Fibroblast of lung (primary cell): ENCODE data around the gene ERBB4. TPM values are rescaled to one million over a fixed set of nuclear protein-coding genes. Genes with fewer than 3 reads are reported as not detected.

Experiments
- DNase-seq, 2 donors: peaks; one replicate each; pipeline versions ENCODE4 v3.0.0 to v3.0.0-alpha.2; 2010; ENCODE audit warnings: low read depth in 2 of 2
- H2AFZ ChIP-seq: 2 replicates; pipeline ENCODE4 v1.5.1; 2012; ENCODE audit warnings: low read length, control low read depth, inconsistent platforms
- H3K27ac ChIP-seq: 2 replicates; pipeline ENCODE4 v1.5.1; 2011; ENCODE audit warnings: low read length, control low read depth; ENCODE audit not compliant: insufficient read depth
- H3K27me3 ChIP-seq: 2 replicates; pipeline ENCODE4 v1.5.1; 2011; ENCODE audit warnings: mild to moderate bottlenecking, low read length; ENCODE audit not compliant: control insufficient read depth, insufficient read depth
- H3K36me3 ChIP-seq: 2 replicates; pipeline ENCODE4 v1.5.1; 2011; ENCODE audit warnings: low read length; ENCODE audit not compliant: control insufficient read depth, insufficient read depth
- H3K4me1 ChIP-seq: 2 replicates; pipeline ENCODE4 v1.5.1; 2011; ENCODE audit warnings: low read length; ENCODE audit not compliant: control insufficient read depth, insufficient read depth; ENCODE audit errors: extremely low read depth
- H3K4me2 ChIP-seq: 2 replicates; pipeline ENCODE4 v1.5.1; 2011; ENCODE audit warnings: low read length, control low read depth; ENCODE audit not compliant: insufficient read depth; ENCODE audit errors: extremely low read depth
- H3K4me3 ChIP-seq, 4 experiments: fragments of 200-600 bp in 1 of 4; sonication (generic) in 1 of 4; replicated peaks in 1 of 4; 2 replicates each; pipeline ENCODE4 v1.5.1; 2011 to 2016; ENCODE audit warnings: low read length in 4 of 4, low read depth in 3 of 4, mild to moderate bottlenecking in 3 of 4, control low read depth in 2 of 4, inconsistent platforms in 1 of 4, mixed read lengths in 1 of 4; ENCODE audit not compliant: insufficient read depth in 1 of 4; ENCODE audit errors: control extremely low read depth in 1 of 4
- H3K79me2 ChIP-seq: 2 replicates; pipeline ENCODE4 v1.5.1; 2012; ENCODE audit warnings: mild to moderate bottlenecking, low read length, inconsistent platforms; ENCODE audit not compliant: control insufficient read depth, insufficient read depth
- H3K9ac ChIP-seq: 2 replicates; pipeline ENCODE4 v1.5.1; 2011; ENCODE audit warnings: mild to moderate bottlenecking, low read length, control low read depth; ENCODE audit not compliant: insufficient read depth
- H3K9me3 ChIP-seq: 2 replicates; pipeline ENCODE4 v1.5.1; 2012; ENCODE audit warnings: low read depth, low read length; ENCODE audit not compliant: control insufficient read depth, insufficient read depth
- H4K20me1 ChIP-seq: 2 replicates; pipeline ENCODE4 v1.5.1; 2011; ENCODE audit warnings: low read length; ENCODE audit not compliant: control insufficient read depth, insufficient read depth; ENCODE audit errors: extremely low read depth
- CTCF ChIP-seq, 2 donors: IDR thresholded peaks in 1 of 2; conservative IDR thresholded peaks in 1 of 2; 1 replicate in 1 of 2; 2 replicates in 1 of 2; pipeline ENCODE4 v1.5.1; 2011 to 2012; ENCODE audit warnings: low read length in 2 of 2, control low read depth in 1 of 2, inconsistent platforms in 1 of 2, low read depth in 1 of 2, mild to moderate bottlenecking in 1 of 2
- EZH2 ChIP-seq: IDR thresholded peaks from 2 replicates; pipeline ENCODE4 v1.5.1; 2012; ENCODE audit warnings: low read length, control low read depth, mild to moderate bottlenecking; ENCODE audit errors: missing control alignments
- polyA plus RNA-seq, 2 donors: library from polyadenylated mRNA; depleted of rRNA in 1 of 2; stranded (reverse) in 1 of 2; unstranded in 1 of 2; fragments of >200 nt; gene quantifications; 2 replicates each; pipeline ENCODE4 v1.2.1, GENCODE V29; 2011 to 2012; ENCODE audit warnings: missing spikeins in 1 of 2
- total RNA-seq: library from RNA; depleted of rRNA; stranded (reverse); fragments of >200 nt; gene quantifications from 2 replicates; pipeline ENCODE4 v1.2.1, GENCODE V29; 2014

Gene ERBB4
- total and polyA plus RNA-seq, 2 donors (not counting 1 experiment from before 2014, with no cell fraction given) = 0.08 to 0.17 TPM

GRCh38 chr2:212327171-212327809 lies 211.3 kb downstream of the ERBB4 start:
- Histone ChIP-seq H3K4me2 (no peak overlapping the region), H3K9ac (no peak overlapping the region), H3K9me3 (no peaks in the 10 kb centered on the region), H4K20me1 (no peaks in the 10 kb centered on the region), H3K79me2 (no peaks in the 10 kb centered on the region), H2AFZ (no peak overlapping the region), H3K27ac (no peak overlapping the region), H3K36me3 (no peaks in the 10 kb centered on the region), H3K4me3 (no peak overlapping the region), H3K27me3 (no peaks in the 10 kb centered on the region), H3K4me1 (no peaks in the 10 kb centered on the region)
- no peak for DNase-seq
- TF ChIP-seq EZH2 (no peak), CTCF (conservative IDR thresholded peaks at IDR 0.05 in 1 of 2, IDR thresholded peaks at IDR 0.05 in 1 of 2; ENCODE audit: low read depth in 1 of 2, low read length in 2 of 2) (no peak)

- no peak overlapping the region for H2AFZ ChIP-seq
- H3K9me3 ChIP-seq = no peaks in the 10 kb centered on the region
- H3K4me2 ChIP-seq = no peak overlapping the region
- no peak overlapping the region for H3K4me3 ChIP-seq
- TF ChIP-seq CTCF (conservative IDR thresholded peaks at IDR 0.05 in 1 of 2, IDR thresholded peaks at IDR 0.05 in 1 of 2; ENCODE audit: low read depth in 1 of 2, low read length in 2 of 2) = no peak
- TF ChIP-seq EZH2 = no peak
- no peaks in the 10 kb centered on the region for H3K27me3 ChIP-seq
- H3K9ac ChIP-seq = no peak overlapping the region
- H3K4me1 ChIP-seq = no peaks in the 10 kb centered on the region
- no peaks in the 10 kb centered on the region for H3K79me2 ChIP-seq
- no peak for DNase-seq
- no peaks in the 10 kb centered on the region for H3K36me3 ChIP-seq
- no peaks in the 10 kb centered on the region for H4K20me1 ChIP-seq
- H3K27ac ChIP-seq = no peak overlapping the region
Measured at GRCh38 chr2:212318636-212319035, 220.0 kb downstream of the ERBB4 start.

- H3K36me3 ChIP-seq = no peaks in the 10 kb centered on the region
- no peak overlapping the region for H2AFZ ChIP-seq
- no peaks in the 10 kb centered on the region for H4K20me1 ChIP-seq
- H3K27ac ChIP-seq = no peak overlapping the region
- H3K9me3 ChIP-seq = no peaks in the 10 kb centered on the region
- no peaks in the 10 kb centered on the region for H3K79me2 ChIP-seq
- TF ChIP-seq EZH2 (no peak), CTCF (conservative IDR thresholded peaks at IDR 0.05 in 1 of 2, IDR thresholded peaks at IDR 0.05 in 1 of 2; ENCODE audit: low read depth in 1 of 2, low read length in 2 of 2) (no peak)
- H3K27me3 ChIP-seq = no peaks in the 10 kb centered on the region
- H3K4me2 ChIP-seq = no peak overlapping the region
- no peaks in the 10 kb centered on the region for H3K4me1 ChIP-seq
- no peak overlapping the region for H3K4me3 ChIP-seq
- DNase-seq = no peak
- H3K9ac ChIP-seq = no peak overlapping the region
Measured at GRCh38 chr2:212314680-212315079, 223.9 kb downstream of the ERBB4 start.
